NCI-H1092 treated with DMSO at 0.1 percent for 48 hours (cell line): ENCODE measurements around the gene MESP2.

ENCODE experiments used
- DNase-seq: peaks from one replicate; lab custom pipeline; 2025; lab: John Stamatoyannopoulos, UW

Gene MESP2, protein sequence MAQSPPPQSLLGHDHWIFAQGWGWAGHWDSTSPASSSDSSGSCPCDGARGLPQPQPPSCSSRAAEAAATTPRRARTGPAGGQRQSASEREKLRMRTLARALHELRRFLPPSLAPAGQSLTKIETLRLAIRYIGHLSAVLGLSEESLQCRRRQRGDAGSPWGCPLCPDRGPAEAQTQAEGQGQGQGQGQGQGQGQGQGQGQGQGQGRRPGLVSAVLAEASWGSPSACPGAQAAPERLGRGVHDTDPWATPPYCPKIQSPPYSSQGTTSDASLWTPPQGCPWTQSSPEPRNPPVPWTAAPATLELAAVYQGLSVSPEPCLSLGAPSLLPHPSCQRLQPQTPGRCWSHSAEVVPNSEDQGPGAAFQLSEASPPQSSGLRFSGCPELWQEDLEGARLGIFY

DNA sequence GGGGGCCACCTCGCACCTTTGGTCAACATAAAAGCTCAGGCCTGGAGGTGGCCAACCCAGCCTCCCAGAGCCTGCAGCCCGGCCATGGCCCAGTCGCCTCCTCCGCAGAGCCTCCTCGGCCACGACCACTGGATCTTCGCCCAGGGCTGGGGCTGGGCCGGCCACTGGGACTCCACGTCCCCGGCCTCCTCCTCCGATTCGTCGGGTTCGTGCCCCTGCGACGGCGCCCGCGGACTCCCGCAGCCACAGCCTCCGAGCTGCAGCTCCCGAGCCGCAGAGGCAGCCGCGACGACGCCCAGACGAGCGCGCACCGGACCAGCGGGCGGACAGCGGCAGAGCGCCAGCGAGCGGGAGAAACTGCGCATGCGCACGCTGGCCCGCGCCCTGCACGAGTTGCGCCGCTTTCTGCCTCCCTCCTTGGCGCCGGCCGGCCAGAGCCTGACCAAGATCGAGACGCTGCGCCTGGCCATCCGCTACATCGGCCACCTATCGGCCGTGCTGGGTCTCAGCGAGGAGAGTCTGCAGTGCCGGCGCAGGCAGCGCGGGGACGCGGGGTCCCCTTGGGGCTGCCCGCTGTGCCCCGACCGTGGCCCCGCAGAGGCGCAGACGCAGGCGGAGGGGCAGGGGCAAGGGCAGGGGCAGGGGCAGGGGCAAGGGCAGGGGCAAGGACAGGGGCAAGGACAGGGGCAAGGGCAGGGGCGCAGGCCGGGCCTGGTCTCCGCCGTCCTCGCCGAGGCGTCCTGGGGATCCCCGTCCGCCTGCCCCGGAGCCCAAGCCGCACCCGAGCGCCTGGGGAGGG, at the start of gene MESP2:
Gene MESP2, plus strand, starts transcription at position 59 of the 799 bp plus-strand sequence. Its CDS starts 26 bp downstream, at position 85.
- DNase-seq = peak; percentile 29

DNA sequence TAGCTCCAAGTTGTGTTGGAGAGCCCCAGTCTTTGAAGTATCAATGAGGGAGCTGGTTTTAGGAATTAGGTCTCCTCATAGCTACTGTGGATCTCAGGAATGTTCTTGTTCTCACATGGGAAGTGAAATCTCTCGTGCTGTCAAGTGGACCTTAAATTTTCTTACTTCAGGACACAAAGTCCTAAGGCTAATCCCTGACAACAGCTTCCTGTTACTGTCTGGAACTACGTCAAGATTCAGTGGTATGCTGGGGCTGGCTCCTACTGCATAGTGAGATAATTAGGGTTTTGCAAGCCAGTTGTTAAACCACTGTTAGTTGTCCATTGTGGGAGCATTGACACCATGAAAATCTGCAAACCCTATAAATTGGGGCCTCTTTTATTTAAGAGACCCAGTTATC, 47.9 kb upstream of the MESP2 start:
- no peak for DNase-seq

DNA sequence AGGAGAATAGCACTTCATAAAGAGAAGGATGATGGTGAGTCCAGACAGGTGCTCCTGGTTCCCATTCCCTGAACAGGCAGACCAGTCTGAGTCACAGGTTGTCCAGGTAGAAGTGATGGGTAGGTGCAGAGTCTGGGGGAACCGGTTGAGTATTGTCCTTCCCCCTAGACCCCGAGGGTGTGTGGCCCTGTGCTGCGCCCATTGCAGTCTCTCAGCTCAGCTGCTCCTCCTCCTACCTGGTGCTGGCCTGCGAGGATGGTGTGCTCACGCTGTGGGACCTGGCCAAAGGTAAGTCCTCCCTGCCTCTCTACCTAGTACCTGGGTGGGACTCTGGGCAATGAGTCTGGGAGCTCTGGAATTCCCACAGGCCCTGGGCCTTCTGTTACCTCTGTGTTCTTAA, 44.9 kb upstream of the MESP2 start:
- no peak for DNase-seq

DNA sequence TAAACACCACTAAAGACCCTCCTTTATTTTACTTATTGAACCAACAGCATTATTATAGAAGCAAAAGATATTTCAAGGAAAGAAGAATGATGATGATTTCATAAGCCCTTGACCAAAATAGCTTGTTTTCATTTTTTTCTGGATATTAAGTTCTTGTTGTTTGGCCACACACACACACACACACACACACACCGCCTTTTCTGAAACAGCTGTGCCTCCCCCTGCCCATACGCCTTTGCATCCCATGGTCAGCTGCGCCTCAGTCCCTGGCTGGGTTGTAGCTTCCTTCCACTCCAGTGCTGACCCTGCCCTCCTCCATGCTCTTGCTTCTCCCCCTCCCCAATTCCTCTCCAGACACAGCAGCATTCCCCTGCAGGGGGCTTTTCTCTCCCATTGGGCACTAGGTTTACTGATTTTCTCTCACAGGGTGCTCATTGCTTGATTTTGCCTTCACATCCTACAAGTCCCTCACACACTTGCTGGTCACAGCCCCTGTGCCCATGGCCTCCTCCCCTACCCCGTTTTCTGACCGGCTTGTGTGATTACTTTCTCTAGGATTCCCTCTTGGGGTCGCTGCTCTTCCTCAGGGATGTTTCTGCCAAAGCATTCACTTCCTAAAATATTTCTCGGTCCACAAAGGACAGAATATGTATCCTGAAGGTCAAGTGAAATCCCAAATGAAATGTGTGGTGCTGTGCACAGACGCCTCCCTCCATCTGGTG, 43.5 kb upstream of the MESP2 start:
- DNase-seq = no peak

DNA sequence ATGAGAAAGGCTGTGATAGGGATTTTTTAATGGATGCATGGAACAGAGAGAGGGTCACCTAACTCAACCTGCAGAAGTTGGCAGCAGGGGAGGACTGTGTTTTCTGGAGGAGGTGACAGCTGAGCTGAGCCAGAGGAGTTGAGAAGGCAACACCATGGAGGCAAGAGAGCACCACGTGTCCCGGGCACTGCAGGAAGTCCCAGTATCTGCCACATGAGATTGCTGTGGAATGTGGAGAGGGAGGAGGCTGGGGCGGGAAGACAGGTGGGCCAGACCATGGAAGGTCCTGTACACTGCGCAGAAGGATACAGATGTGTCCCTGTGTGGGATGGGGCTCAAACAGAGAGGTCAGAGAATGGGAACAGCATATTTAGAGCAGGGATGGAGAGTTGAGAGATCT, 40.4 kb upstream of the MESP2 start:
- no peak for DNase-seq

DNA sequence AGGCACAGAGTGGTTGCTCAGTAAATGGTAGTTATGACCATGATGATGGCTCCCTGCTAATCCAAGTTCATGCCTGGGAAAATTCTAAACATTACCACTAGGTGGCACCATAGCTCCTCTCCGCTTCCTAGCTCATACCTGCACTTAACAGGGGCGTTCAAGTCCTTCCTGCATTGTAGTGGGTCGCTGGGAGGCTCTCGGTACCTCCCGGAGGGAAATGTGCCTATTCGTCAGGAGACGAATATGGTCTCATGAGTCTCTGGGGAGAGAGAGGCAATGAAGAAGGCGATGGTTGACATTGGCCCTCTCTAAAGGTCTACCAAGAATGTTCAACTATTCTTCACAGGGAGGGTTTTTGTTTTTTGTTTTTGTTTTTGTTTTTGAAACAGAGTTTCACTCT, 36.0 kb upstream of the MESP2 start:
- DNase-seq = peak; percentile 73

DNA sequence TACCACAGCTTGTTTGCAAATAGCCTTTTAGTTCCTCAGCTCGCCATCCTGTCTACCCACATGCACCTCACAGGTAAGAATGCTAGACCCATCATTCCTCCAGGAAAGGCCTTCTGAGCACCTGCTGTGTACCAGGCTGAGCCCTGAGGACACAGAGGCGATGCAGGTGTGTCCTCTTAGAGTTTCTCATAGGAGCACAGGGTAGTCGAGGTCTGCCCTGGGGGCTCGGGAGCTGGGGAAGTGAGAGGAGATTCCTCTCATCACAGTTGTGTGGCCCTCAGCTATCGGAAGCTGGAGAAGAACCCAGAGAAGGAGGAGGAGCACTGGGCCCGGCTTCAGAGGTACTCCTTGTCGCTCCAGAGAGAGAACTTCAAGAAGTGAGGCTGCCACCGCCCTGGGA, 33.1 kb upstream of the MESP2 start:
- DNase-seq = no peak

DNA sequence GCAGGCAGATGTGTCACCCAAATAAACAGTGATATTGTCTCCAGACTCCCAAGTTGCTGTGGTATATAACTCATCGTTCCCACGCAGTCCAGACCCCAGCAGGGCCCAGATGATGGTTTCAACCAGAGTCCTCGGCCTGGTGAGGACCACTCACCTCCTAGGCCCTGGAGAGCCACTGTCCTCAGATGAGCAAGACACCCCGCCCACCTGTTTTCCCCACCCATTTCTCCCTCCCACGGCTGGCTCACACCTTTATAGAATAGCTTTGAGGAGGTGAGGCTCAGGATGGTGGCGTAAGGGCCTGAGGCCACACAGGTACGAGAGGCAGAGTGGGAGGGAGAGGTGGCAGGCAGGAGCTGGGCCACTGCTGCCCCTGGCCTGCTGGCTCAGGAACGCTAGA, 32.5 kb upstream of the MESP2 start:
- no peak for DNase-seq

DNA sequence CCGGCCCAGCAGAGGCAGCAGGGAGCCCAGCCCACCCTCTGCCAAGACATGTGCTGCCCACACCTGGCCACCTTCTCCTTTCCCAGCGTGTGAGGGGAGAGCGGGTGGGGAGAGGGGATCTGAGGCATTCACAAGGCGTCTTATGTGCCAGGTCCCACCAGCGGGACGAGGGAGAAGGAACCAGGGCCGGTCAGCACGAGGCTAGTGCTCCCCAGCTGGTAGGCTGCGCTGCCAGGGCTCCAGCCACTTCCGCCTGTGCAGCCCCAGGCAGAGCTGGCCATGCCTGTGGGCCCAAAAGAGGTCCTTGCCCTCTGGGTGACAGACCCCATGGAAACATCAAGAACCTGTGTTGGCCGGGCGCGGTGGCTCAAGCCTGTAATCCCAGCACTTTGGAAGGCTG, 31.0 kb upstream of the MESP2 start:
- DNase-seq = no peak

DNA sequence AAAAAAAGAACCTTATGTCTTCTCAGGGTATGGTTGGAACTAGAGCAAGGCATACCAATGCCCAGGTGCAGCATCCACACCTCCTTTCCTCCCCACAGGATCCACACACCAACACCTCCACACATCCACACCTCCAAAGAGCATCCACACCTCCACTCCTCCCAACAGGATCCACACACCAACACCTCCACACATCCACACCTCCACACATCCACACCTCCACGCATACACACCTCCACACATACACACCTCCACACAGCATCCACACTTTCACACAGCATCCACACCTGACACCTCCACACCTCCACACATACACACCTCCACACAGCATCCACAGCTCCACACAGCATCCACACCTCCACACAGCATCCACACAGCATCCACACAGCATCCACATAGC, 30.4 kb upstream of the MESP2 start:
- no peak for DNase-seq

DNA sequence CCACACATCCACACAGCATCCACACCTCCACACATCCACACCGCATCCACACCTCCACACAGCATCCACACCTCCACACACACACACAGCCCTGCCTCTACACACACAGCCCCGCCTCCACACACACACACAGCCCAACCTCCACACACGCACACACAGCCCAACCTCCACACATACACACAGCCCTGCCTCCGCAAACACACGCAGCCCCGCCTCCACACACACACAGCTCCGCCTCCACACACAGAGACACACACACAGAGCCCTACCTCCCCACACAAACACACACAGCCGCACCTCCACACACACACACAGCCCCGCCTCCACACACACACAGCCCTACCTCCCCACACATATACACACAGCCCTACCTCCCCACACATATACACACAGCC, 29.7 kb upstream of the MESP2 start:
- DNase-seq = no peak

DNA sequence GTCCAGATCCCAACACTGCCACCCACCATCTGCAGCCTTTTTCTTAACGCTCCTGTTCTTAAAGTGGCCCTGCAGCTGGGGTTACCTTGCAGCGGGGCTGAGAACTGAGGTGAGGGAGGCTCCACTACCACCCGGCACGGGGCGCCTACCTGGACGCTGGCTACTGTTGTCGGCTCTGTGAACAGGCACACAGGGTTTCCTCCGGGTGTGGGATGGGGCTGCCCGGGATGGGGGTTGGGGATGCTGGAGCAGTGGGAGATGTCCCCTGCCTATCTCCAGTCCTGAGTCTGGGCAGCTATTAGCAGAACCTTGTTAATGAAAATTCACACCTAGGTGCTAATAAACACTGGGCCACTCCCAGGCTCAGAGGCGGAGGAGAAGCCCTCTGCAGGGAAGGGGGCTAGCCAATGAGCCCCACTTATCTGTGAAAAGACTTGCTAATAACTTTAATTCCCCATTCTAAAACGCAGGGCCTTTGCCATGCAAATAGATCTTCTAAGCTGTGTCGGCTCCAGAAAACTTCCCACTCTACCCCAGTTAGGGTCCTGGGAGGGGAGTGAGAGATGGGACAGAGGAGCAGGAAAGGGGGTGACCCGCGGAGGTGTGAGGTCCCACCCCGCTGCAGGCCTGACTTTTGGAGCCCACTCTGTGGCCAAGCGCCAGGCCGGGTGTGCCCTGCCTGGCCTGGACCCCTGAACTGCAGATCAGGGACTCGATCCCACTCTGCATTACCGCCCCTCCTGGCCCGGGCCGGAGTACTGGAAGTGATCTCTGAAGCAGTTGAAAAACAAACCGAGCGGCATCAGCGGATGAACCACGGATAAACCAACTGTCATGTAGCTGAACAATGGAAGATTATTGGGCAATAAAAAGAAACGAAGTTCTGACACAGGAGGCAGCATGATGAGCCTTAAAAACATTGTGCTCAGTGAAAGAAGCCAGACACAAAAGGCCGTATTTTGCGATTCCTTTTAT, 28.1 kb upstream of the MESP2 start:
- DNase-seq = no peak

DNA sequence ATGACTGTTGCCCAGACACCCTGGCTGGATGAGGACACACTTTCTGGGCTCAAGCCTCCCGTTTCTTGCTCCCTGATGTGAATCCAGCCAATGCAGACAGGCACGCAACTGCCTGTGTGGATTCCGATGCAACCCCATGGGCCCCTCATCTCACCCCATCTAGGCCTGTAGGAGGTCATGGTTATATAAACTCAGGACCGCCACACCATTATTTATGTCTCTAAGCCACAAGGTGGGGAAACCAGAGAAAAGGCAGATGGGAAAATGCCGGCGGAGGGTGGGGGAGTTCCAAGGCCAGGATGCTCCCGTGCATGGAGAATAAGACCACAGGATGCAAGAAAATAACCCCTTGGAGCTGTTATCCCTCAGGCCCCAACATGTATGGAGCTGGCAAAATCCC, 27.1 kb upstream of the MESP2 start:
- DNase-seq = no peak

DNA sequence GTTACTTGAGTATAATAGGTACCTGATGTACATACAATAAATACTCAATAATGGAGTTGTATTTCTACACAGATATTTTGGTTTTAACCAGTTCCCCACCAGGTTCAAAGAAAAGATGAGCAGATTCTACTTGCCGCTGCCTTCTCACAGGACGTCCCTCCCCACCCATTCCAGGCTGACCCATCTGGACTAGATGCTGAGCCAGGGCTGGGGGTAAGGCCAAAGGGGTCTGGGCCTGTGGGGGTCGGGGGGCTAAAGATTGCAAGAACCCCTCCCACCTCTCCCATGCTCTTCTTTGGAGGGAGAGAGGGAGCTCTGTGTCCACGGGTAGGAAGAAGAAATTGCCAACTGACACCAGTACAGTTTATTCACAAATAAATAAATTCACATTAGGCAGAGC, 26.6 kb upstream of the MESP2 start:
- no peak for DNase-seq

DNA sequence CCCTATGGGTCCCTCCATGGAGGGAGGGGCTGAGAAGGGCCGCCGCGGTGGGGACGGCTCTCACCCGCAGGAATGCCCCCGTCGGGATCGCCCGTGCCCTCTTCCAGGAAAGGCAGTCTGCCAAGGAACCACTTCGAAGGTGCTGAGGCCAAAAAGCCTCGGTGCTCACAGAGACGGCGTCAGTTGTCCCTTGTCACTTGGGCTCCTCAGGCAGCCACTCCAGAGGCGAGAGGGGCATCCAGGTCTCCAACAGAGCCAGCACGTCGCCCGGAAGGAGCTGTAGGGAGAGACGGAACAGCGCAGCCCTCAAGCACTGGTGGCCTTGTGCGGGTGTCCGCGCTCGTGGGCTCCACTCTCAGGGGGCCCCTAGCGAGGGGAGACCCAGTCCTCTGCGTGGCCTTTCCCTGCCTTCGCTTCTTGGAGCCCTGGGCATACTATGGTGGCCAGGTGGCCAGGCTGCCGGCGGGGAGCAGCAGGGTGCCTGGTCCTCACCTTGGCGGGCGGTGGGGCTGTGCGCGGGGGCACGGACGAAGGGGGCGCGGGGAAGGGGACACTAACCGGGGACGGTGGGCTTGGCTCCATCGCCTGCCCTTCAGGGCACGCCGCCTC, 26.1 kb upstream of the MESP2 start:
- DNase-seq = no peak

DNA sequence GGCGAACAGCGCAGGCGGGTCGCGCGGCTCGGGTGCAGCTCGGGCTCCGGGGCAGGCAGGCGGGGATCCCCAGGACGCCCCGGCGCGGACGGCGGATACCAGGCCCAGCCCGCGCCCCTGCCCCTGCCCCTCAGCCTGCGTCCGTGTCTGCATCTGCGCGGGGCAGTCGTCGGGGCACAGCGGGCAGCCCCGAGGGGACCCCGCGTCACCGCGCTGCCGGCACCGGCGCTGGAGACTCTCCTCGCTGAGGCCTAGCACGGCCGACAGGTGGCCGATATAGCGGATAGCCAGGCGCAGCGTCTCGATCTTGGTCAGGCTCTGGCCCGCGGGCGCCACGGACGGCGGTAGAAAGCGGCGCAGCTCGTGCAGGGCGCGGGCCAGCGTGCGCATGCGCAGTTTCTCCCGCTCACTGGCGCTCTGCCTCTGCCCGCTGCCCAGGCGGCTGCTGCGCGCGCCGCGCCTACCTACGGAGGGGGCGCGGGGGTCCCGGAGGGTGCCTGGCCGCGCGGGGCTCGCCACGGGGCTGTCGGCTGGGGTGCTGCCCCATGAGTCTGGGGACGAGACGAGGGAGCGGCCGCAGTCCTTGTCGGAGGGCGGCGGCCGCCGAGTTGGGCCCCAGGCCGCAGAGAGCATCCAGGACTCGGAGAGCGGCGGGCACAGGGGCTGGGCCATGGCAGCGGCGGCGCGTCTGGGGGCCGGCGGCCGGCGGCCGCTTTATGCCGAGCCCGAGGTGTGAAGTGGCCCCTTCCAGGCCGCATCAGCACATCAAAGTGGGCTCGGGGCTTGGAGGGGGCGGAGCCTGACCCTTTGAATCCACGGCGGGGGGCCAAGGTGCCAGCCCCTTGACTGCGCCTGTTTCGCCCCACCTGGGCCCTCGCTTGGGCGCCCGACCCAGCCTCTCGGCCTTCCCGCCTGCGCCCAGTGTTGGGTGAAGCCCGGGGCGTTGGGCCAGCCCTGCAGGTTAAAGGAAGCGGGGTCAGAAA, 25.3 kb upstream of the MESP2 start, which contains the start of gene MESP1:
Gene MESP1, minus strand, starts transcription at position 690 of the 983 bp plus-strand sequence. Its CDS starts 18 bp downstream, at position 672.
- DNase-seq = peak; percentile 86

DNA sequence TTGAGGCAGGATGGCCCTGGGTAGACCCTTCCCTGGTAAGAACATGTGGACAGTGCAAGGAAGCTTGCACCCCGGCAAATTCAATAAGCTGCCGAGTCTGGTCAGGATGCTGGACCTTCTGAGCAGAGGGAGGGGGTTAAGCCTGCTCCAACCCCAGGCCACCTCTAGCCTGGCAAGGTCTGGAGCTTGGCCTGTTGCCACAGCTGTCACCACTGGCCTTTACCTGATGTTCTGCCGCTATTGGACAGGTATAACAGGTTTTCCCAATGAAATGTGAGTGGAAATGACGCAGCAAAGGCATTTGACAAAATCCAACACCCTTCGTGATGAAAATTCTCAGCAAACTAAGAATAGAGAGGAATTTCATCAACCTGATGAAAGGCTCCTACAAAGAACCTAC, 24.4 kb upstream of the MESP2 start:
- DNase-seq = no peak

DNA sequence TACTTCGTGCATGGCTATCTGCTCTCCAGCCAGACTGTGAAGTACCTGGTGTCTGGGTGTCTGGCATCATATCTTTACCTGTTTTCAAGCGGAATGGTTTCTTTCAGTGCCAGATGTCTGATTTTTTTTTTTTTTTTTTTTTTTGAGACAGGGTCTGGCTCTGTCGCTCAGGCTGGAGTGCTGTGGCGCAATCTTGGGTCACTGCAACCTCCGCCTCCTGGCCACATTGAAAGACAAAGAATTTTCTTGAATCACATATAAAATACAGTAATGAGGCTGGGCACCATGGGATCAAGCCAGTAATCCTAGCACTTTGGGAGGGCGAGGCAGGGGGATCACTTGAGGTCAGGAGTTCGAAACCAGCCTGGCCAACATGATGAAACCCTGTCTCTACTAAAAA, 22.3 kb upstream of the MESP2 start:
- DNase-seq = no peak

DNA sequence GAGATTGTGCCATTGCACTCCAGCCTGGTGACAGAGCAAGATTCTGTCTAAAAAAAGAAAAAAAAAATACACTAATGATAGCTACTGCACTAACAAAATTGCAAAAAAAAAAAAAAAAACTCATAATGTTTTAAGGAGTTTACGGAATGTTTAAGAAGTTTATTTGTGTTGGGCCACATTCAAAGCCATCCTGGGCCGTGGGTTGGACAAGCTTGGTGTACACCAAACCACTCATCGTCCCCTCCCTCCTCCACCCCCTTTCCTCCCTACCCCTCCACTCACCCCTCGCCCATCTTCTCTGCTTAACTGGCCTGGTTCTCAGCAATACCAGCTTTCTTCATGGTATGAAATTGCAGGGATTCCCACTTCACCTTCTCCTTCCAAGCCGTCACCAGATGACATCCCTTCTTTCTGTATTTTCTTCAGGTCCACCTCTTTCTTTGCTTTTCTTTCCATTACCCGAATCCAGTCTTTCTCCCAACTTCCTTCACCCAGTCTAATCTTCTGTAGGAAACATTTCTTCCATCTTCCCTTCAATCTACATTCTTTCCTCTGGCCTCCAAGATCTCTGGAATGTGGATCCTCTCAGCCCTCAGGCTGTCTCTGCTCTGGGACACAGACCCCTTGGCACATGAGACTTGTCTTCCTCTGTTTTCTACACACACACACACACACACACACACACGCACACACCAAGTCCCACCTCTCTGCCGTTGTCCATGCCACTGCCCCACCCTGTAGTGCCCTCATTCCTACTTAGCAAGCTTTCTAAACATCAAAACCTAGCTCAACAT, 21.6 kb upstream of the MESP2 start:
- no peak for DNase-seq
